Hepatocyte (in vitro differentiated cells): ENCODE measurements around the gene UBE2O. TPM values are rescaled to one million over a fixed set of nuclear protein-coding genes. Genes with fewer than 3 reads are reported as not detected.

Experiments used
- DNase-seq: peaks from one replicate; pipeline ENCODE4 v3.0.0-alpha.2; 2016; ENCODE audit warnings: low spot score
- H2AFZ ChIP-seq: fragments of 200-600 bp; sonication (generic); 2 replicates; pipeline ENCODE4 v1.6.0; 2016; ENCODE audit warnings: antibody characterized with exemption, mild to moderate bottlenecking
- H3K27ac ChIP-seq: fragments of 200-600 bp; sonication (generic); 2 replicates; pipeline ENCODE4 v1.5.1; 2016; ENCODE audit warnings: mild to moderate bottlenecking
- H3K27me3 ChIP-seq: fragments of 200-600 bp; sonication (generic); 2 replicates; pipeline ENCODE4 v1.6.1; 2016
- H3K36me3 ChIP-seq: fragments of 200-600 bp; sonication (generic); replicated peaks from 2 replicates; pipeline ENCODE4 v1.5.1; 2016; ENCODE audit warnings: low read depth; ENCODE audit not compliant: insufficient read depth
- H3K4me1 ChIP-seq: fragments of 200-600 bp; sonication (generic); 2 replicates; pipeline ENCODE4 v1.5.1; 2016; ENCODE audit warnings: mild to moderate bottlenecking, moderate library complexity; ENCODE audit not compliant: insufficient read depth
- H3K4me2 ChIP-seq: fragments of 200-600 bp; sonication (generic); 2 replicates; pipeline ENCODE4 v1.6.0; 2016
- H3K4me3 ChIP-seq: fragments of 200-600 bp; sonication (generic); 2 replicates; pipeline ENCODE4 v1.5.1; 2016; ENCODE audit warnings: mild to moderate bottlenecking
- H3K79me2 ChIP-seq: fragments of 200-600 bp; sonication (generic); 2 replicates; pipeline ENCODE4 v1.6.0; 2017; ENCODE audit warnings: mild to moderate bottlenecking
- H3K9me2 ChIP-seq: fragments of 200-600 bp; sonication (generic); replicated peaks from 2 replicates; pipeline ENCODE4 v1.6.0; 2017; ENCODE audit warnings: mild to moderate bottlenecking; ENCODE audit not compliant: insufficient read depth
- H3K9me3 ChIP-seq: fragments of 200-600 bp; sonication (generic); 2 replicates; pipeline ENCODE4 v1.5.1; 2016; ENCODE audit warnings: low read depth, mild to moderate bottlenecking
- H4K20me1 ChIP-seq: fragments of 200-600 bp; sonication (generic); 2 replicates; pipeline ENCODE4 v1.6.0; 2016; ENCODE audit warnings: mild to moderate bottlenecking; ENCODE audit not compliant: insufficient read depth, poor library complexity, severe bottlenecking
- CTCF ChIP-seq: fragments of 200-600 bp; sonication (generic); IDR thresholded peaks from 2 replicates; pipeline ENCODE4 v1.5.1; 2016; ENCODE audit warnings: antibody characterized with exemption, mild to moderate bottlenecking; ENCODE audit not compliant: poor library complexity
- EZH2 ChIP-seq: fragments of 200-600 bp; sonication (generic); IDR thresholded peaks from 2 replicates; pipeline ENCODE4 v1.6.1; 2016; ENCODE audit warnings: antibody characterized with exemption, mild to moderate bottlenecking, borderline replicate concordance
- EZH2phosphoT487 ChIP-seq: fragments of 200-600 bp; sonication (generic); IDR thresholded peaks from one replicate; pipeline ENCODE4 v1.6.1; 2018; ENCODE audit warnings: antibody characterized with exemption, mild to moderate bottlenecking, low read depth, moderate library complexity; ENCODE audit not compliant: unreplicated experiment, severe bottlenecking
- WGBS: methylation state at CpG from one replicate; pipeline ENCODE4 v1.1.6; 2016; ENCODE audit warnings: low lambda C conversion rate; ENCODE audit errors: missing lambda C conversion rate; 5-methylcytosine and 5-hydroxymethylcytosine counted together
- polyA plus RNA-seq: library from polyadenylated mRNA; unstranded; fragments of >200 nt; fragmentation: Nextera tagmentation; extraction: Ambion mirVana; gene quantifications from 2 replicates; pipeline ENCODE4 v1.2.1, GENCODE V29; 2016
- total RNA-seq: library from RNA; depleted of rRNA; stranded (reverse); fragments of >200 nt; gene quantifications from 2 replicates; pipeline ENCODE4 v1.2.3, GENCODE V29; 2014

Gene UBE2O
- total and polyA plus RNA-seq, 2 experiments from 2014 or later = 9.7 to 15.2 TPM

DNA sequence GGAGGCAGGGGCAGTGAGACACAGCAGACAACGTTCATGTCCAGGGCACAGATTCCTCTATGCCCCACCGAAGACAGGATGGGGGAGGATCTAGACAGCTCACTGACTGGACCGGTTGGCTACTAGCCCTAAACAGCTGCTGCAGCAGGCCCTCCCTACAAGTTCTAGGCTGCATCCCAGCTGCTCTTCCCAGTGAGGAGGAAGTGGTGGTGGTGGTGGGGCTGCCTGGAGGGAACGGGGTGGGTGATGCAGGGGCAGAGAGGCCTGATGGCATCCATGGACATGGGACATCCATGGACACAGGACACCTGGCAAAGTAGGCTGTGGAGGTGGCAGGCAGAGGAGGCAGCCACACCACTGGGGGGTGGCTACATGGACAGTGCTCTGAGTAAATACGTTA is 50.2 kb downstream of the UBE2O start:
- Histone ChIP-seq H3K9me3 (no peaks in the 10 kb centered on the region), H3K27ac (no peak overlapping the region), H2AFZ (no peak overlapping the region), H3K36me3 (no peaks in the 10 kb centered on the region), H4K20me1 (no peaks in the 10 kb centered on the region), H3K79me2 (no peaks in the 10 kb centered on the region), H3K27me3 (no peaks in the 10 kb centered on the region), H3K4me3 (no peak overlapping the region), H3K4me1 (no peaks in the 10 kb centered on the region), H3K9me2 (no peaks in the 10 kb centered on the region), H3K4me2 (no peak overlapping the region)
- TF ChIP-seq EZH2phosphoT487 (no peak), CTCF (no peak), EZH2 (no peak)
- DNase-seq = no peak
- 97% methylated on average over 5 of the region's 5 CpGs for WGBS

GRCh38 chr17:76399175-76400172 is 53.5 kb downstream of the UBE2O start:
- 96% methylated on average over 33 of the region's 33 CpGs for WGBS
- Histone ChIP-seq H3K79me2 (no peaks in the 10 kb centered on the region), H4K20me1 (no peaks in the 10 kb centered on the region), H3K36me3 (no peaks in the 10 kb centered on the region), H2AFZ (no peak overlapping the region), H3K9me3 (no peaks in the 10 kb centered on the region), H3K27me3 (no peaks in the 10 kb centered on the region), H3K27ac (no peak overlapping the region), H3K4me3 (no peak overlapping the region), H3K4me1 (no peaks in the 10 kb centered on the region), H3K4me2 (no peak overlapping the region), H3K9me2 (no peaks in the 10 kb centered on the region)
- TF ChIP-seq EZH2phosphoT487 (no peak), EZH2 (no peak), CTCF (no peak)
- DNase-seq = no peak

GRCh38 chr17:76398523-76399174 is 54.3 kb downstream of the UBE2O start:
- Histone ChIP-seq H2AFZ (no peak overlapping the region), H3K36me3 (no peaks in the 10 kb centered on the region), H3K9me2 (no peaks in the 10 kb centered on the region), H3K4me1 (no peaks in the 10 kb centered on the region), H4K20me1 (no peaks in the 10 kb centered on the region), H3K4me2 (no peak overlapping the region), H3K9me3 (no peaks in the 10 kb centered on the region), H3K27ac (no peak overlapping the region), H3K4me3 (no peak overlapping the region), H3K27me3 (no peaks in the 10 kb centered on the region), H3K79me2 (no peaks in the 10 kb centered on the region)
- WGBS = 94% methylated on average over 20 of the region's 20 CpGs
- no peak for TF ChIP-seq EZH2
- no peak for TF ChIP-seq CTCF
- TF ChIP-seq EZH2phosphoT487 = no peak
- no peak for DNase-seq
